ENCODE measurements around the gene LRRC61.

Gene LRRC61

DNA sequence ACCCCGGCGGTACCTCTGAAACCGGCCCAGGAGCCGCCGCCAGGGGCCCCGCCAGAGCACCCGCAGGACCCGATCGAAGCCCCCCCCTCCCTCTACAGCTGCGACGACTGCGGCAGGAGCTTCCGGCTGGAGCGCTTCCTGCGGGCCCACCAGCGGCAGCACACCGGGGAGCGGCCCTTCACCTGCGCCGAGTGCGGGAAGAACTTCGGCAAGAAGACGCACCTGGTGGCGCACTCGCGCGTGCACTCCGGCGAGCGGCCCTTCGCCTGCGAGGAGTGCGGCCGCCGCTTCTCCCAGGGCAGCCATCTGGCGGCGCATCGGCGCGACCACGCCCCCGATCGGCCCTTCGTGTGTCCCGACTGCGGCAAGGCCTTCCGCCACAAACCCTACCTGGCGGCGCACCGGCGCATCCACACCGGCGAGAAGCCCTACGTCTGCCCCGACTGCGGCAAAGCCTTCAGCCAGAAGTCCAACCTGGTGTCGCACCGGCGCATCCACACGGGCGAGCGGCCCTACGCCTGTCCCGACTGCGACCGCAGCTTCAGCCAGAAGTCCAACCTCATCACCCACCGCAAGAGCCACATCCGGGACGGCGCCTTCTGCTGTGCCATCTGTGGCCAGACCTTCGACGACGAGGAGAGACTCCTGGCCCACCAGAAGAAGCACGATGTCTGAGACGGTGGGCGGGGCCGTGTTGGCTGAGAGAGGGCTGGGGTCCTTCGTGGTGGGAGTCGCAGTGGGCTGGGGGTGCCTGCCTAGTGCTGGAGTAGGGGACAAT, 49.3 kb downstream of the LRRC61 start:
- TF ChIP-seq, protein P1, sequence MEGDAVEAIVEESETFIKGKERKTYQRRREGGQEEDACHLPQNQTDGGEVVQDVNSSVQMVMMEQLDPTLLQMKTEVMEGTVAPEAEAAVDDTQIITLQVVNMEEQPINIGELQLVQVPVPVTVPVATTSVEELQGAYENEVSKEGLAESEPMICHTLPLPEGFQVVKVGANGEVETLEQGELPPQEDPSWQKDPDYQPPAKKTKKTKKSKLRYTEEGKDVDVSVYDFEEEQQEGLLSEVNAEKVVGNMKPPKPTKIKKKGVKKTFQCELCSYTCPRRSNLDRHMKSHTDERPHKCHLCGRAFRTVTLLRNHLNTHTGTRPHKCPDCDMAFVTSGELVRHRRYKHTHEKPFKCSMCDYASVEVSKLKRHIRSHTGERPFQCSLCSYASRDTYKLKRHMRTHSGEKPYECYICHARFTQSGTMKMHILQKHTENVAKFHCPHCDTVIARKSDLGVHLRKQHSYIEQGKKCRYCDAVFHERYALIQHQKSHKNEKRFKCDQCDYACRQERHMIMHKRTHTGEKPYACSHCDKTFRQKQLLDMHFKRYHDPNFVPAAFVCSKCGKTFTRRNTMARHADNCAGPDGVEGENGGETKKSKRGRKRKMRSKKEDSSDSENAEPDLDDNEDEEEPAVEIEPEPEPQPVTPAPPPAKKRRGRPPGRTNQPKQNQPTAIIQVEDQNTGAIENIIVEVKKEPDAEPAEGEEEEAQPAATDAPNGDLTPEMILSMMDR (IDR thresholded peaks at IDR 0.05; ENCODE audit: low read depth, low read length, missing control alignments): no peak
- no peak for DNase-seq (ENCODE audit: low read depth)
- no peak overlapping the region for H3K4me3 ChIP-seq (ENCODE audit: low read depth, low read length)

DNA sequence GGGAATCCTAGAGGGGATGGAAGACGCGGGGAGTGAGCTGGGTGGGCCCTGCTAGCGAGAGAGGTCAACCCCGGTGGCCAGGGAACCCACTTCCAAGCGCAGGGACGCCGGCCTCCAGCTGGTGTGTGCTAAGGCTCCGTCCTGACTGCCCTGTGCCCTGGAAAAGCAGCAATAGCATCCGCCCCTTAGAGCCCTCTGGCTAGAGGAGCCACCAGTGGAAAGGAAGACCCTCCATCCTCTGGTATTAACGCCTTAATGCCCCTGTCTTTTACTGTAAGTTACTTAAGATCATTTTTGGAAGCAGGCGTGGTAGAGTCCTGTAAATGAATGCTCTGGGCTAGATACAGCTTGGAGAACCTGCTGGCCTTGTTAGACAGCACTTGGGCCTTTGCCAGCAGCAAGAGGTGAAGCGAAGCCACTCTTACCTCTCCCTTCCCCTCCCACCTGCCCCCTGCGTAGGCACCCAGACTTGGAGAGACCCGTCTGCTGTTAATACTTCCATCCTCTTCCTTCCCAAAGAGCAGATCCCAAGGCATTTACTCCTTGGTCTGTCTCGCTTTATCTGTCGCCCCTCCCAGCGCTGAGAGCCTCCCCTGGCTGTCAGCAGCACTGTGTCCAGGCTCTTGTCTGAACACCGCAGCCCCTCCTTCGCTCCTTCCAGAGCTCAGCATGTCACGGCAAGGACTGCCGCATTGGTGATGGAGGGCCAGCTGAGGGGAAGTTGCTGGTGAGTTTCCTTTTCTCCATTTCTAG, 50.1 kb downstream of the LRRC61 start:
- DNase-seq (ENCODE audit: low read depth): no peak
- H3K4me3 ChIP-seq (ENCODE audit: low read depth, low read length): no peak overlapping the region
- TF ChIP-seq, protein P1 (IDR thresholded peaks at IDR 0.05; ENCODE audit: low read depth, low read length, missing control alignments): no peak

GRCh38 chr7:150374026-150374425, 50.9 kb downstream of the LRRC61 start:
- TF ChIP-seq, protein P1 (IDR thresholded peaks at IDR 0.05; ENCODE audit: low read depth, low read length, missing control alignments): no peak
- no peak for DNase-seq (ENCODE audit: low read depth)
- H3K4me3 ChIP-seq (ENCODE audit: low read depth, low read length): no peak overlapping the region

DNA sequence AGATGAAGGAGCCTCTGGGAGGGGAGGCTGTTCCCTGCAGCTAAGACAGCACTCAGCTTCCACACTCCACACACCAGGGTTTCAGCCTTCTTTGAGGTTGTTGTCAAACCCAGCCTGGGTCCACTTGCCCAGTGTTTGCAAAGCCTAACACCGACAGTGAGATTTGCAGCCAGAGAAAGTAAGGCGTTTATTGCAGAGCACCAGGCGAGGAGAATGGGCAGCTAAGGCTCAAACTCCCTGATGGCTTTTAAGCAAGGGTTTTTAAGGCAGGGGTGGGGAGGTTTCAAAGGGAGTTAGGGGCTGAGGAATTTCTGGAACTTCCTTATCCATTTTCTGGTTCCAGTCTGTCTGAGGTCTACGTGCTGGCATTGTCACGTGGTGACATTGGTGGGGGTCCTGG, 51.3 kb downstream of the LRRC61 start:
- TF ChIP-seq, protein P1 (IDR thresholded peaks at IDR 0.05; ENCODE audit: low read depth, low read length, missing control alignments): no peak

DNA sequence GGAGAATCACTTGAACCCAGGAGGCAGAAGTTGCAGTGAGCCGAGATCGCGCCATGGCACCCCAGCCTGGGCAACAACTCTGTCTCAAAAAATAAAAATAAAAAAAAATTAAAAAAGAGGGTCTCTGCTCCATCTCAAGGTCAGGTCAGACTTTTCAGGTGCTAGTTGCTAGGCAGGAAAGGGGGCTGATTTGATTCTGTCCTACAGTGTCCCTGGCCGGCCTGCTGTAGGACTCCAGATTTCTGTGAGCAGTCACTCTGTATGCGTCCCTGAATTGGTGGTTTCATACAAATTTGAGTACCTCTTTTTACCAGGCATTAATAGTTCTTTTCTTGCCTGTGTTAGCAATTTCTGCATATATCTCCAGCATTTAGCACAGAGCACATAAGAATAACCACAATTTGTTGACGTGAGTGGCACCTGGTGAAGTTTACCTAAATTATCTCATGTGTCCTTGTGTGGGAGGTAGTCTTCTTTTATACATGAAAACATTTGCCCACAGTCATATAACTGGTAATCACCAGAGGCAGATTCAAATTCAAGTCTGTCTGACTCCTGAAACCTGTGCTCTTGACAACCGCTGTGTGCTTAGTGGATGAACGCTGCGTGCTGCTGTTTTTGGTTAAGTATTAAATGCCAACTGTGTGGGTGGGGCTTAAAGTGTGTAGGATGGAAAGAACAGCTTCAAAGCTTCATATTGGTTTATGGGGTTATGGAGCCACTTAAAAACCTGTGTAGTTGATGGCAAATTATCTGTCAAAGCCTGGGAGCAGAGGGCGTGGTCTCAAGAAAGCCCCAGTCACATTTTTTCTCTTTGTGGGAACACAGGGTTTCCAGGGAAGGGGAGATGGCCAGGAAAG, 52.7 kb downstream of the LRRC61 start:
- TF ChIP-seq, protein P1 (IDR thresholded peaks at IDR 0.05; ENCODE audit: low read depth, low read length, missing control alignments): no peak
- DNase-seq (ENCODE audit: low read depth): no peak
- no peak overlapping the region for H3K4me3 ChIP-seq (ENCODE audit: low read depth, low read length)

More for the DNA sequence above, 51.3 kb downstream of the LRRC61 start:
- H3K4me3 ChIP-seq (ENCODE audit: low read depth, low read length): no peak overlapping the region
- no peak for DNase-seq (ENCODE audit: low read depth)

DNA sequence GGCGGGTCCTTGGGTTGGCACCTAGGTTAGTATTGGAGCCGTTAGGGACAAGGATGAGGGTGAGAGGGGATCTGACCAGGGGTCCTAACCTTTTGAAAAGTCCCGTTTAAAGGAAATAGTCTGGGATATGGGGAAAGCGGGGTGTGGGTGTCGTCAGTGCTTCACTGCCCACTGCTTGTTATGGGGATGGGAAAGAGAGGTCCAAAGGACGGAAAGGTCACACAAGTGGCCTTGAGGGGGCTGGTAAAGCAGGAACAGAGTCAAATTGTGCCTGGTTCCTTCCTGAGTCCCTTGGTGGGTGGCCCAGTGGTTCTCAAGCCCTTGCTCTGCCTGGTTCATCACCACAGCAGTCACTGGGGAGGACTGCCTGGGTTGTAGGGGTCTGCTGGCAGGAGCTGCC, 53.4 kb downstream of the LRRC61 start:
- DNase-seq (ENCODE audit: low read depth): no peak
- TF ChIP-seq, protein P1 (IDR thresholded peaks at IDR 0.05; ENCODE audit: low read depth, low read length, missing control alignments): no peak
- no peak overlapping the region for H3K4me3 ChIP-seq (ENCODE audit: low read depth, low read length)
